CD4-positive, alpha-beta T cell treated with Interleukin-4 for 4 hours (primary cell): ENCODE data around the gene CLEC3B.
"Not testable (repeated sequence)": the region's sequence is repeated elsewhere in the genome, so short reads cannot be mapped to it uniquely, and the experiment has no call there.

Experiments used
- DNase-seq: peaks from one replicate; pipeline ENCODE4 v3.0.0-alpha.2; 2020

The CLEC3B gene

DNA sequence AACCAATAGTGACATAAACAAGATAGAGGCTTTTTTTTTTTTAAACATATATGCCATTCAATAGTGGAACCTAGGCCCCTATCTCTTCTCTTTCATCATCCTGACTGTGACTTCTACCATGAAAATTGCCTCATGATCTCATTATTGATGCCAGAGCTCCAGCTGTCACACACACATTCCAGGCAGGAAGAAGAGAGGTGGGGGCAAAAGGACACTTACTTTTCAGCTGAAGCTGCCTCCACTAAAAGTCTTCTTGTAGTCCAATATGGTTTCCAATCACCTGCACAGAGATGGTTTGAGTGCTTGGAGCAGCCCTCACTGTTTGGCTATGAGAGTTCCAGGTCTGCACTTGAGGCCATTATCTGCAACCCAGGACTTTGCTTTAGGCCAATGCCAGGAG, 45.0 kb downstream of the CLEC3B start:
- DNase-seq = no peak

GRCh38 chr3:45075821-45076625, 49.9 kb downstream of the CLEC3B start:
- no peak for DNase-seq

GRCh38 chr3:45078256-45078655, 52.2 kb downstream of the CLEC3B start:
- DNase-seq = not testable (repeated sequence)

- no peak for DNase-seq
Measured at GRCh38 chr3:45078910-45079522, 52.9 kb downstream of the CLEC3B start.

- no peak for DNase-seq
Measured at GRCh38 chr3:45079715-45080114, 53.6 kb downstream of the CLEC3B start.

DNA sequence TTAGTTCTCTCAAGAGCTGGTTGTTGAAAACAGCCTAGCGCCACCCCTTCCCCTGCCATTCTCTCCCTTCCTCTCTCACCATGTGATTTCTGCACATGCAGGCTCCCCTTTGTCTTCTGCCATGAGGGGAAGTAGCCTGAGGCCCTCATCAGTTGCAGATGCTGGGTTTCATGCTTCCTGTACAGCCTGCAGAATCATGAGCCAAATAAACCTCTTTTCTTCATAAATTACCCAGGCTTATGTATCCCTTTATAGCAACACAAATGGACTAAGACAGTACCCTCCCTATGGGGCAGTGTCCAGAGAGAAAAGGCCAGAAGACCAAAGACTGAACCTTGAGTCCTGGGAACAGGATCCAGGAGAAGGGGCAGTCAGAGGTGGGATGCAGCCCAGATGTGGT, 54.7 kb downstream of the CLEC3B start:
- DNase-seq = no peak

GRCh38 chr3:45081506-45082141, 55.5 kb downstream of the CLEC3B start:
- DNase-seq = no peak

- DNase-seq = no peak
Measured at GRCh38 chr3:45082142-45082538, 56.0 kb downstream of the CLEC3B start.

DNA sequence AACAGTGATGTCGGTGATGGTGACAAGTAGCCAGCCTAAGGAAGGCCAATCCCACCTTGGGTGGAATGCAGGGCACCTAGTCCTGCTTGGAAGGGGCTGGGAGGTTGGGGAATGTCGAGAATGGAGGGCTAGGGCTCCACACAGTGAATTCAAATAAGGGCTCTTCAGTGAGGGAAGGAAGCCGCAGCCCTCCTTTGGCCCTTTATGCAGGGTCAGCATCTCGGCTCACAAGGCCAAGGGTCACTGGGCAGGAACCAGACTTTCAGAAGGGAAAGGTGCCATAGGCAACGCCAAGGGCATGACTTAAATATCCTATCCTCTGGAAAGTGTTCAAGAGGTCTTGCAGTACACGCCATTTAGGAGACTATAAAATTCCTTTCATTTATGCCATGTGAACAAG, 56.9 kb downstream of the CLEC3B start:
- no peak for DNase-seq

- no peak for DNase-seq
Measured at GRCh38 chr3:45084361-45084760, 58.3 kb downstream of the CLEC3B start.

- DNase-seq = no peak
Measured at GRCh38 chr3:45084820-45085816, 59.0 kb downstream of the CLEC3B start.
